HG03432 (cell line): ENCODE results near the gene PSMC3.

Experiments
- ATAC-seq: cut with Tn5 transposase; IDR thresholded peaks from one replicate; pipeline ENCODE4 v1.9.1; 2021; ENCODE audit warnings: mild to moderate bottlenecking, moderate library complexity; ENCODE audit not compliant: unreplicated experiment

Gene PSMC3

DNA sequence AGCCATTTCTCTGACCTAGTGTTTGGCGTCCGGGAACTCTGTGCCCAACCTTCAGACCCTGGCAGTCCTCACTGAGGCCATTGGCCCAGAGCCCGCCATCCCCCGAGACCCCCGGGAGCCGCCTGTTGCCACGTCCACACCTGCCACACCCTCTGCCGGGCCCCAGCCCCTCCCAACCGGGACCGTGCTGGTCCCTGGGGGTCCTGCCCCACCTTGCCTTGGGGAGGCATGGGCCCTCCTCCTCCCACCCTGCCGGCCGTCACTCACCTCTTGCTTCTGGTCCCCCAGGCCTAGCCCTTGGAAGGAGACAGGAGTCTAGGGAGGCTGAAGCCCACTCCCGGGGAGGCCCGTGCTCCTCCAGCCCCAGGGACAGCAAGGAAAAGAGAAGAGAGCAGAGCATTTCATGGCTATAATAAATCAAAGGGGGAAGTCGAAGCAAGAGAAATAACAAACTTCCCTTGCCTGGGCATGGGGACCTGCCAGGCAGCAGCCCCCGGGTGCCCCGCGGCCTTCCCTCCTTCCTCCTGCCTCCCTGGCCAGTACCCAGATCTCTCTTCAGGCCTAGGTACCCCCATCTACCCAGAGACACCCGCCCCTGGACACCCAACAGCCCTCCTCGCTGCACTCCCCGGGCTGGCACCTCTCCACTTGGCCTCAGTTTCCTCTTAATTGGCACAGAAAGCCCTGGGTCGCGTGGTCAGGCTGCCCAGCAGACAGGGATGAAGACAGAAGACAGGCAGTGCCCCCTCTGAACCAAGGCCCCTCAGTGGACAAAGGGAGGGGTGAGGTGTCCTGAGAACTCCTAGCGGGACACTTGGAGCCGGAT, 30.8 kb downstream of the PSMC3 start:
- no peak for ATAC-seq

DNA sequence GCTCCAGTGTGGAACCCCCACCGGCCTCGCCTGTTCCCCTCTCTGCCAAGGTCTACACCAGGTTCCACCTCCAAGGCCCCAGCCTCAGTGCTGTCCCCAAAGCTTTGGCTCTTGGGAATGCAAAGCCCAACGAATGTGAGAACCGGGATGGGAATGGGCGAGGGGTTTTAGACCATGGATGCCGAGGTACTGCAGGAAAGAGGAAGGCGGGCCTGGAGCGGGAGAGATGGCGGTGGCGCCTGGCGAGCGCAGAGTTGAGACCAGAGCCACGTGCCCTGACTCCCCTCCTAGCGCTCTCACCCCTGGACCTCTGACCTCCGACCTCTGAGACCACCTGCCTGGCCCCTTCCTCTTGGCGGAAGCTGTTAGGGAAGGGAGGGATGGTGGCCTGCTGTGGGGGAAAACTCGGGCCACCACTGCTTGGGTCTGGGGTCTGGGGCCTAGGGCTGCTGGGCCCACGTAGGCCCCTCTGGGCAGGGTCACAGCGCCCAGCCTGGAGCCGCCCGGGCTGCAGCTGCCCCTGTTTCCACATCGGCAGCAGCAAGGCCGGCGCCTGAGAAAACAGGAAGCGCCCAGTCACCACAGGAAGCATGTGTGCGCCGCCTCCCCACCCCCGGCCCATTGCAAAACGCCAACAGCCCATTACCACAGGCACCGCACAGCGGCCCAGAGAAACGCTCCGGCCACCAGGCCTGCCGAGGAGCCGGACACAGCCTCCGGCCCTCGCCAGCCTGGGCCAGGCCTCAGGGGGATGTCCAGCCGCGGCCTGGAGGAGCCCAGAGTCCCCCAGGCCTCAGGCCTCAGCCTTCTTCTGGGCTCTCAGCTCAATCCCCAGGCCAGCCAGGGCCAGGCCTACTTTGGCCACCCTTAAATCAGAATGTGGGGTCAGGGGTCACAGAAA, 31.7 kb downstream of the PSMC3 start:
- ATAC-seq, result peak; percentile 75

DNA sequence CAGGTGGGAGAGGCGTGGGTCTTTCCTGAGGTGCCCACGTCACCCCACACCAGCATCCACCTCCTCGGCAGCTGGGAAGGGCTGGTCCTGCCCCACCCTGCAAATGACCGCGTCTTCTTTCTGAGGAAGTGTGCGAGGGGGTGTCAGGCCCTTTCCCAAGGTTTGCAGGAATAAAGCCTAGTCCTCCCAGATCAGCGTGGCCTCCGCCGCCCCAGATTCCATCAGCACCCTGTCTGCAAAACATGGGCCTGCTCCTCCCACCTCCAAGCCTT, 32.3 kb downstream of the PSMC3 start:
- ATAC-seq, result no peak

DNA sequence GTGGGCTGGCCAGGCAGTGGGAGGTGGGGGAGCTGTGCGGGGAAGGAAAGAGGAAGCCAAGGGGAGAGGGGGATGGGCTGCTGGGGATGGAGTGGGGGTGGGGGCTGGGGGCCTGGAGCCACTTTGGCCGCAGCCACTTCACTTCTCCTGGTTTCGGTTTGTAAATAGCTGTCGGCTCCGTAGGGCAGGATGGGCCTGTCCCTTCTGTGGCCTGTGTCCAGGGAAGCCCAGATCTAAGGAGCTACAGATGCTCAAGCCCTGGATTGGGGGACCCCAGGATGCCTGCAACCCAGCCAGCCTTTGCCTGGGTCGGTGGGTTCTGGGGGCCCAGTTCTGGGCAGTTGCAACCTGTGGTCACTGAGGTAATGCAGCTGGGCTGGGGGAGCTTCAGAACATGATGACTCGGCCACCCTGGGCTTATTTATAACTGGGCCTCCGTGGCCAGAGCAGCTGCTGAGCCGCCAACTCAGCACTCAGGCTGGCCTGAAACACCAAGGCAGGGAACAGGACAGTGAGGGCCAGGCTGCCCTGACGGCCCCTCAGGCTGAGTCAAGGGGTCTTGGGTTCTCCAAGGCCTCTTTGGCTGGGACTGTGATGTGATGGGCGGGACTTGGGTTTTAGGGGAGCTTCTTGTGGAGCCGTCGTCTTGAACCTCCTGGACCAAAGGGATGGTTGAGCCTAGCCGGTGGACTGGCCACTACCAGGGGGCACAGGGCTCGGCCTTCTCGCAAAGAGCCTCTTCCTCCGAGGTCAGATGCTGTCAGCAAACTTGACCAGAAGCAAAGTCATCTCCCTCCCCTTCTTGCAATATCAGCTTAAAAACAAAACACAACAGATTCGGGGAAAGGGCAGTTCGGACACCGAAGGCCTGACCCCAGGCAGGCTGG, 32.8 kb downstream of the PSMC3 start:
- ATAC-seq, result no peak

DNA sequence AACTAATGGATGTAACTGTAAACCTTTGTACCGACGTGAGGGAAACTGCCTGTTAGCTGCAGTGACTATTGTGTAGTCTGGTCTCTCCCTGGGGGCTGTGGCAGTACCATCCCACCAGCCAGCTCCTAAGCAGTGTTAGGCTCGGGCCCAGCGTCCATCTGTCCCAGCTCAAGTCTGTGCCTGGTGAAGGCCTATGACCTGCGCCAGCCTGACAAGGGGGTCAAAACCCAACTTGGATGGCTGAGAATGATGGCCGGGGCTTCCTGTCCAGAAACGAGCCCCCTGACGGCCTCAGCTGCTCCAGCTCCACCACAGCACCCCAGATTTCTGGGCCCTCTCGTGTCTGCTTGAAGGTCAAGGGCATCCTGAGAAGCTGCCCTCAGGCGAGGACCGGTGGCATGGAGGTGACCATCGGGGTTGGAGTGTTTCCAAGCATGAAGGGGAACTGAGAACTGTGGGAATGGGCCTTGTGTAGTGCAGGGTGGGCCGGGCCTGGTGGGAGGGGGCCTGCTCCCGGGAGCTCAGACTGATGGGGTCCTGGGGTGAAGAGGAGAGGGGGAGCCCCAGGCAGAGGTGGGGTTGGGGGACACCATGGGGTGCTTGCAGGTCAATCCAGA, 33.6 kb downstream of the PSMC3 start:
- ATAC-seq, result no peak

DNA sequence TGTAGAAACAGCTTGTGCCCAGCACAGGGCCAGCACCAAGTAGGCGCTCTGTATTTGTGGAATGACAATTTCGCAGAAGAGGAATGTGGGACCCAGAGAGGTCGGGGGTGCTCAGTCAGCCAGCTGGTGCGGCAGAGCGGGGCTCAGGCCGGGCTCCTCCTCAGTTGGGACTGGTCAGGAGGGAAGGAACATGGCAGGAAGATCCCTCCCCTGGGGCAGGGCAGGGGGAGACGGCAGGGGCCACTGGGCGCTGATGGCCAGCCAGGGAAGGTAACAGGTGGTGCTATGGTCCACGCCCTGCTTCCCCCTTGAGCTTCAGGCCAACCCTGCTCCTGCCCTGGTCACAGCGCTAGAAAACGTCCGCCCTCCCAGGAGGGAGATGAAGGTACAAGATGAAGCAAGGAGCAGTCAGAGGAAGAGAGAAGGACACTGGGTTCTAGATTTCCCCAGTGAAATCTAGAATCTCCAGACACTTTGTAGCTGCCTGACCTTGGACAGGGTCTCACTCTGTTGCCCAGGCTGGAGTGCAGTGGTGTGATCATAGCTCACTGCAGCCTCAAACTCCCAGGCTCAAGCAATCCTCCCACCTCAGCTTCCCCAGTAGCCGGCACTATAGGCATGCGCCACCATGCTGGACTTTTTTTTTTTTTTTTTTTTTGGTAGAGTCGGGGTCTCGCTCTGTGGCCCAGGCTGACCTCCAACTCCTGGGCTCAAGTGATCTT, 34.4 kb downstream of the PSMC3 start:
- no peak for ATAC-seq

DNA sequence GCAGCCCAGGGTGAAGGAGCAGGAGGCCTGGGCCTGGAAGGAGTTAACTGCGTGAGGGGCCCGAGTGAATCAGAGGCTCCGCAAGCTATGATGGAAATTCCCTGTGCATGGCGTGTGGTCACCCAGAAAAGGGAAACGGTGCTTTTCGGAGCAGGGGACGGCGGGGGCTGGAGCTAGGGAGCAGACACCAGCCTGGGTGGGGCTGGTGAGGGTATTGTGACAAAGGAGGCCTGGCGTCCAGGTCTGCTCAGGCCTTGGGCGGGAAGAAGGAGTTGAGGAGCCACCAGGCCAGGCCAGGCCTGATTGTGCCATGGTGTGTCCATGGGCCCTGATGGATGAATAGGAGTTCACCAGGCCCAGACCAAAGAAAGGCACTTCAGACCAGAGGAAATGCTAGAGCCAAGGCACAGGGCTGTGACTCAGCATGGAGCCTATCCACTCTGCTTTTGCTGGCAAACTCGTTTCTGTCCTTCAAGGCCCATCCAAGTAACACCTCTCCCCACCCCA, 35.1 kb downstream of the PSMC3 start:
- no peak for ATAC-seq

DNA sequence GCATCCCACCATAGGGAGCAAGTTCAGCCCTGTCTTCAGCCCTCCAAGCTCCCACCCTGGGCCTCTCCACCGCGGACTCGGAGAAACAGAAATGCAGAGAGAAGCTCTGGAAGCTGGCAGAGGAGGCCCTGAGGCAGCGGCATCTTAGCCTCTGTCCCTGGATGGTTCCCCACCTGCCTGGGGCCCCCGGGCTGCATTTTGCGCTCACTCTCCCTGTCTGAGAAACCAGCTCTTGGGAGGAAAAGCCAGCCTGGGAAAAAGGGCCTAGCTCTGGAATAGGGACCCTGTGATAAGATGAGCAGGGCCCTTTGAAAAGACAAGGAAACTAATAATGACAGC, 35.8 kb downstream of the PSMC3 start:
- ATAC-seq, result no peak

DNA sequence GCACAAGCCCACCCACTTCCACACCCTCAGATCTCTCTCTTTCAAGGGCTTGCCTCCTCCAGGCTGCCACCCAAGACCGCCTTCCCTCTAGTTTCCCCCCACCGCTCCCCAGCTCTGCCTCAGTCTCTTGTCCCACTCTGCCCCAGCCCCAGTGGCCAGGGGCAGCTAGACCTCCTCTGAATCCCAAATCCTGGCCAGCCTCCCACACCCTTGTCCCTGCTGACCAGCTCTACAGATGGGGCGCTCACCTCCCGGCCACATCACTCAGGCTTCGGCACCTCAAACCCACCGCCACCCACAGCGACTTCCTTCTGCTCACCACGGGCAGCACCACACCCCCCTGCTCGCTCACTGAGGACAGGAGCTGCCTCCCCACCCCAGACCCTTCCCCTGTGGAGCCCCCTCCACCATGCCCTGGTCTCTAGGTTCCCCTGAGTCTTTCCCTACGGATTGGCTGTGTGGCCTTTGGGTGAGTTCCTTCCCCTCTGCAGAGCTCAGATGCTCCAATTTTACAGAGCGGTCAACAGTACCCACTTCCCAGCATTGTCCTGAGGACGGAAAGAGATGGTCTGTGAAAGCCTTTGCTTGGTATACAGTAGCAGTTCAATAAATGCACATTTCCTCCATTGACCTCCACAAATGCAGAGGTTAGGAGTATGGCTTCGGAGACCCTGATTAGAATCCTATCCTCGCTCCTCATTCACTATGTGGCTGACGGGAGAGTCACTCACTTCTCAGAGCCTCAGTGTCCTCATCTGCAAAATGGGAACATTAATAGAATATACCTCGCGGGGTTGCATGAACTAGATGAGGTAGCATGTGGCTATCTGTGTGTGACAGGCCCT, 36.4 kb downstream of the PSMC3 start:
- no peak for ATAC-seq

DNA sequence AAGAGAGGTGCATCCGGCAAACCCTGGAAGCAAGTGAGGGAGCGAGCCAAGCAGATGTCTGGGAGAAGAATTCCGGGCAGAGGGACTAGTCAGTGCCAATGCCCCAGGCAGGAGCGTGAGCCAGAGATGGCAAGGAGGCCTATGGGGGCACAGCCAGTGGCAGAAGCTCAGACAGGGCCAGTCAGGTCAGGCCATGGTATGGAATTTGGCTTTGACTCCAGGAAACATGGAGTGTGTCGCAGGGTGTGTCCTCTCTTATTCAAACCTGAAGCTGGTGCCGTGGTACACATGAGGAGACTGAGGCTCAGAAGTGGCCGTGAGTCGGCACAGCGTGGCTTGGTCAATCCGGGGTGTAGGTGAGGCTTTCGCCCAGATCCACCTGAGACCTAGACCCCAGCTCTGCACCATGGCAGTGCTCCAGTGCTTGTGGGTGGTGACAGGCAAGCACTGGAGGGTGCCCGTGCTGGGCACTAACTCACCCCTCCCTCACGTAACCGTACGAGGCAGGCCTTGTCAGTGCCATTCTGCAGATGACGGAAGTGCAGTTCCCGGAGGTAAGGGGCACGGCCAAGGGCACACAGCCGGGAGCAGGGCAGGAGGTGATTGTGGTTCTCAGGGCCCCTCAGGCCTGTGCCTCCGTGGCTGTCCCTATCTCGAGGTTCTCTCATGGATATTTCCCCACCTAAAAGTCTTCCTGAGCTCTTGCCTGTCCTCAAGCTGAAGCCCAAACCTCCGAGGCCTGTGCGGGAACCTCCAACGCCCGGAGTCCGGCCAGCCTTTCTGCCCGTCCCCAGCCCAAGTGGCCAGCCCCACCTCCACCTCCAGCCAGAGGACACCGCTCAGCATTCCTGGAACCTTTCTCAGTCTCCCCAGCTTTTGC, 37.3 kb downstream of the PSMC3 start:
- ATAC-seq, result no peak

DNA sequence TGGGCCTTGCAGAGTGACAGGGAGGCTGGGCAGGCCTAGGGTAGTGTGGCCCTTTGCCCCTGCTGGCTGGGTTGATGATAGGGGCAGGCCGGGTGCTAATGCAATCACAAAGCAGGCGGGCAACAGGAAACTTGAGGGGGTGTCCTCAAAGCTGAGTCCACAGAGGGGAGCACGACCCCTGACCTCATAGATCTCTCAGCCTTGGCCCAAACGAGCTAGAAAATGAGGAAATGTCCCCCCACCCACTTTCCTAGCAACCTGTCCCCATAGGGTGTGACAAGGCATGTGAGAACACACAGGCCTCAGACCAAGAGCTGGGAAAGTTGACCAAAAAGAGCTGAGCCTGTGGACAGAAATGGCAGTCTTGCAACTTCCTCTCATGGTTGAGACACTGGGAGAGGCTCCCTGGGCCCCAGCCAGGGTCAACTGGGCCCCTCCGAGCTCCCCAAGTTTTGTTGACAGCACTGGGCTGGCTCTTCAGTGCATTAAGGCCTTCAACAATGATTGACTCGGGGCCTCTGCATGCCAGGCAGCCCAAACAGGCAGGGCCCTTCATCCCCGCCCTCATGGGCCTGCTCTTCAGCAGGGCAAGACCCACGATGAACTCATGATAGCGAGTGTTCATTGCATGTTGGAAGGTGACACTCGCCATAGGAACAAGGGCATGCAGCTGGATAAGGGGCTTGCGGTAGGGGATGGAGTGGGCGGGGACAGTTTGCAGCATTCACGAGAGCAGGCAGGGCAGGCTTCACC, 38.1 kb downstream of the PSMC3 start:
- no peak for ATAC-seq

DNA sequence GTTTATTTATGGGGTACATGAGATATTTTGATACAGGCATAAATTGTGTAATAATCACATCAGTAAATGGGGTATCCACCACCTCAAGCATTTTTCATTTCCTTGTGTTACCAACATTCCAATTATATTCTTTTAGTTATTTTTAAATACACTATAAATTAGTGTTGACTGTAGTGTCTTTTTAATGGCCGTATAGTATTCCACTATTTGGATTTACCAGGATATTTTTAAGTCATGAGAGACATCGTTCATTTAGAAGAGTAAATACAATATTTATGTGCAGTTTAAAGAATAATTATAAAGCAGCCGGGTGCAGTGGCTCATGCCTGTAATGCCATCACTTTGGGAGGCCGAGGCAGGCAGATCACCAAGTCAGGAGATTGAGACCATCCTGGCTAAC, 41.7 kb downstream of the PSMC3 start:
- ATAC-seq, result no peak

DNA sequence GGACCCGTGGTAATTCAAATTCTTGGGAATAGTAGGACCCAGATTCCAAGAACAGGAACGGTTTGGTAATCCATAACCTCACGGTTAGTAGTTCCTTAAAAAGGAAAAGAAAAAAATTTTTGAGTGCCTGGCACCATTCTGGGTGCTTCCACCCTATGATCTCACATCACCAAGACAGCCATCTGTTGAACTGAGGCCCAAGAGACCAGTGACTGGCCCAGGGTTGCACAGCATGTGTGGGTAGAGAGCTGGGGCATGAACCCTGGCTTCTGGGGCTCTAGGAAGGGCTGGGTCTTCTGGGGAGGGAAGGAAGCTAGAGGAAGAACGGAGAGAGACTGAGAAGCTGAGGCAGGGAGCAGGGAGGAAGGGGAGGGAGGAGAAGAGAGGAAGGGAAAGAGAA, 43.2 kb downstream of the PSMC3 start:
- ATAC-seq, result no peak

DNA sequence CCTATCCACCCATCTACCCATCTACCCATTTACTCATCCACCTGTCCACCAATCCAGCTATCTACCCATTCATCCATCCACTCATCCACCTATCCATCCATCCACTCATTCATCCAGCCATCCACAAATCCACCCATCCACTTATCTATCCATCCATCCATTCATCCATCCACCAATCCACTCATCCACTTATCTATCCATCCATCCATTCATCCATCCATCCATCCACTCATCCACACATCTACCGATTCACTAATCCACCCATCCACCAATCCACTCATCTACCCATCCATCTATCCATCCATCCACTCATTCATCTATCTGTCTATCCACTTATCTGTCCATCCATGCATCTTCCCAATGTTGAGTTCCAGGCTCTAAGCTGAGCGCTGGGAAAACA, 46.2 kb downstream of the PSMC3 start:
- ATAC-seq, result no peak

DNA sequence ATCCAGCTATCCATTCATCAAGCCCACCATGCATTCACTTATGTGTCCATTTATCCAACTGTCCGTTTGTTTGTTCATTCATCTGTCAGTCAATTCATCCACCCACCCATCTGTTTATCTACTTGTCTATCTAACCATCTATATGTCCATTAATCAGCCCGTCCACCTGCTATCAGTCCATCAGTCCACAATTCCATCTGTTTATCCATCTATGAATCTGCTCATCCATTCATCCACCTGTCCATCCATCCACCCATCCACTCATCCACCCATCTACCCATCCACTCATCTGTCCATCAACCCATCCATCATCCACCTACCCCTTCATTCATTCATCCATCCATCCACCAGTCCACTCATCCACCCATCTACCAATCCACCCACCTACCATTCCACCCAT, 46.9 kb downstream of the PSMC3 start:
- no peak for ATAC-seq

DNA sequence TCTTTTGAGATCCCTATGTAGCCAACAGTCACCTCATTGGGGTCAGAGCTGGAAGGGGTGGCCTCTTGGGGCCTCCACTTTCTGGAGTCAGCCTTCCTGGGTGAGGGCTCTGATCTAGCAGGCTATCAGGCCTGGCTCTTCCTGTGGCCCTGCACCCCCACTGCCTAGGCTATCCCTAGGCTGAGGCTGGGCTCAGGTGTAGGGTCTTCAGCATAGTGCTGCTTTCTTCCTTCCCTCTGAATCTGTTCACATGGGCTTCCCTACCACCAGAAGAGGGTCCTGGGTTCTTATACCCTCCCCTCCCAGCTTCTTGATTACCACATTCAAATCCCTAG, 47.4 kb downstream of the PSMC3 start:
- ATAC-seq, result peak; percentile 5

DNA sequence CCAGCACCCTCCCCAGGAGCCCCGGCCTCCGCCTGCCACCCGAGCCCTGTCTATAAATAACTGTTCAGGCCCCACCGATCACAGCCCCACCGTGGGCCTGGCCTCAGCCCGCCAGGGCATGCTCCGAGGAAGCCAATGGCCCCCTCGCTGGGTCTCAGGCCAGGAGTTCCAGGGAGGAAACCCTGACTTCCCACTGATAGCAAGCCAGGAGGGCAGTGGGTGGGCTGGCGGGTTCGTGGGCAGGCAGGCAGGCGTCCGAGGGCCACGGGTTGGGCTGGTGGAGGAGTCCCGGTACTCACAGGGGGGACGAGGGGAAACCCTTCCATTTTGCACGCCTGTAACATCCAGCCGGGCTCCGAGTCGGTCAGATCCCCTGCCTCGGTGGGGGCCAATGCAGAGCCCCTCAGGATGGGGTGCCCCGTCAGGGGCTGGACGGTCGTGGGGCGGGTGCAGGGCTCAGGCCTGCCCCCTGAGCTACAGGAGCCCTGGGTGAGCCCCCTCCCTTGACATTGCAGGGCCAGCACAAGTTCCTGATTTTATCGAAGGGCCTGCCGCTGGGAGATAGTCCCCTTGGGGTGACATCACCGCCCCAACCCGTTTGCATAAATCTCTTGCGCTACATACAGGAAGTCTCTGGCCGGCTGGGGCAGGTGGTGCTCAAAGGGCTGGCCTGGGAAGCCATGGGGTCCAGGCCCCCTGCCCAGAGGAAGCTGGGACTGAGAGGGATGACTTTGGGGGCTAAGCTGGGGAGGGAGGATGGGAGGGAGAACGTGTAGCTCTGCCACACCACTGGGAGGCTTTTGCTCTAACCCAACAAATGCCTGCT, 48.0 kb downstream of the PSMC3 start, which contains the start of gene SPI1:
Gene SPI1, minus strand, starts transcription at position 538 of the 826 bp plus-strand sequence. Its CDS starts 194 bp downstream, at position 344.
- peak; percentile 77 for ATAC-seq
